HL-60 (cell line): ENCODE results near the gene KRT24.

Experiments used
- DNase-seq, 2 experiments: peaks; one replicate each; pipeline ENCODE4 v3.0.0-alpha.2; 2010 to 2020; ENCODE audit warnings: low read depth in 1 of 2, low spot score in 1 of 2
- H3K27ac ChIP-seq: fragments of 250-450 bp; sonication (Bioruptor Pico); replicated peaks from 2 replicates; pipeline ENCODE4 v1.5.1; 2020; ENCODE audit warnings: mild to moderate bottlenecking, moderate library complexity
- H3K27me3 ChIP-seq: fragments of 250-450 bp; sonication (Bioruptor Pico); 2 replicates; pipeline ENCODE4 v1.5.1; 2021; ENCODE audit warnings: mild to moderate bottlenecking, moderate library complexity; ENCODE audit not compliant: insufficient read depth, poor library complexity, severe bottlenecking
- H3K4me3 ChIP-seq: replicated peaks from 2 replicates; pipeline ENCODE4 v1.5.1; 2011; ENCODE audit warnings: mild to moderate bottlenecking, control low read depth, low read length; ENCODE audit not compliant: insufficient read depth
- GABPA ChIP-seq: IDR thresholded peaks from 2 replicates; pipeline ENCODE4 v1.6.1; 2012; ENCODE audit warnings: low read depth
- POLR2AphosphoS5 ChIP-seq: IDR thresholded peaks from 2 replicates; pipeline ENCODE4 v1.6.1; 2012; ENCODE audit warnings: low read depth
- SPI1 ChIP-seq: IDR thresholded peaks from 2 replicates; pipeline ENCODE4 v1.6.1; 2012; ENCODE audit warnings: low read depth, mild to moderate bottlenecking, borderline replicate concordance
- TF ChIP-seq, protein P1 (sequence below): IDR thresholded peaks from one replicate; pipeline ENCODE4 v1.5.1; 2011; ENCODE audit warnings: low read length, control low read depth, inconsistent platforms; ENCODE audit not compliant: insufficient read depth
- TF ChIP-seq, protein P2 (sequence below): IDR thresholded peaks from 2 replicates; pipeline ENCODE4 v1.6.1; 2012; ENCODE audit warnings: low read depth; ENCODE audit not compliant: insufficient replicate concordance

KRT24 gene

DNA sequence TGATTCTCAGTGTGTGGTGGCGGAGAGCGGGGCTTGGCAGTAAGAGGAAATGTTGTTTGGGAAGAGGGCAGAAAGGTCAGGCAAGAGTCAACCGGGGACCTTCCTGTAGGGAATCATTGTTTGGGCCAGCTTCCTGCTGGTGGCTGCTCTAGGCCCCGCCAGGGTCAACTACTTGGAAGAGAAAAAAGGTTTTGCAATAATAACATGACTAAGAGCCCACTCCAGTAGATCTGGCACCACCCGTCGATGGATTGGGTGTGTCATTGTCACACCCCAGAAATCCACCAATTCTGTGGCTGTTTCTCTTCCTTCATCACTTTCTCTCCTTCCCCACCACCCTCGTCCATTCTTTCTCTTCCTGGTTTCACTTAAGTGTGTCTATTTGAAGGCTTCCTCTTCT is 4.2 kb upstream of the KRT24 start:
- H3K4me3 ChIP-seq, result no peak overlapping the region
- no peak overlapping the region for H3K27ac ChIP-seq
- peaks cover 2% of the 10 kb centered on the region for H3K27me3 ChIP-seq
- DNase-seq, result peak in 1 of 2 experiments; percentile 5
- TF ChIP-seq GABPA, result no peak
- no peak for TF ChIP-seq POLR2AphosphoS5
- TF ChIP-seq, protein P1, sequence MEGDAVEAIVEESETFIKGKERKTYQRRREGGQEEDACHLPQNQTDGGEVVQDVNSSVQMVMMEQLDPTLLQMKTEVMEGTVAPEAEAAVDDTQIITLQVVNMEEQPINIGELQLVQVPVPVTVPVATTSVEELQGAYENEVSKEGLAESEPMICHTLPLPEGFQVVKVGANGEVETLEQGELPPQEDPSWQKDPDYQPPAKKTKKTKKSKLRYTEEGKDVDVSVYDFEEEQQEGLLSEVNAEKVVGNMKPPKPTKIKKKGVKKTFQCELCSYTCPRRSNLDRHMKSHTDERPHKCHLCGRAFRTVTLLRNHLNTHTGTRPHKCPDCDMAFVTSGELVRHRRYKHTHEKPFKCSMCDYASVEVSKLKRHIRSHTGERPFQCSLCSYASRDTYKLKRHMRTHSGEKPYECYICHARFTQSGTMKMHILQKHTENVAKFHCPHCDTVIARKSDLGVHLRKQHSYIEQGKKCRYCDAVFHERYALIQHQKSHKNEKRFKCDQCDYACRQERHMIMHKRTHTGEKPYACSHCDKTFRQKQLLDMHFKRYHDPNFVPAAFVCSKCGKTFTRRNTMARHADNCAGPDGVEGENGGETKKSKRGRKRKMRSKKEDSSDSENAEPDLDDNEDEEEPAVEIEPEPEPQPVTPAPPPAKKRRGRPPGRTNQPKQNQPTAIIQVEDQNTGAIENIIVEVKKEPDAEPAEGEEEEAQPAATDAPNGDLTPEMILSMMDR, result no peak
- TF ChIP-seq, protein P2, sequence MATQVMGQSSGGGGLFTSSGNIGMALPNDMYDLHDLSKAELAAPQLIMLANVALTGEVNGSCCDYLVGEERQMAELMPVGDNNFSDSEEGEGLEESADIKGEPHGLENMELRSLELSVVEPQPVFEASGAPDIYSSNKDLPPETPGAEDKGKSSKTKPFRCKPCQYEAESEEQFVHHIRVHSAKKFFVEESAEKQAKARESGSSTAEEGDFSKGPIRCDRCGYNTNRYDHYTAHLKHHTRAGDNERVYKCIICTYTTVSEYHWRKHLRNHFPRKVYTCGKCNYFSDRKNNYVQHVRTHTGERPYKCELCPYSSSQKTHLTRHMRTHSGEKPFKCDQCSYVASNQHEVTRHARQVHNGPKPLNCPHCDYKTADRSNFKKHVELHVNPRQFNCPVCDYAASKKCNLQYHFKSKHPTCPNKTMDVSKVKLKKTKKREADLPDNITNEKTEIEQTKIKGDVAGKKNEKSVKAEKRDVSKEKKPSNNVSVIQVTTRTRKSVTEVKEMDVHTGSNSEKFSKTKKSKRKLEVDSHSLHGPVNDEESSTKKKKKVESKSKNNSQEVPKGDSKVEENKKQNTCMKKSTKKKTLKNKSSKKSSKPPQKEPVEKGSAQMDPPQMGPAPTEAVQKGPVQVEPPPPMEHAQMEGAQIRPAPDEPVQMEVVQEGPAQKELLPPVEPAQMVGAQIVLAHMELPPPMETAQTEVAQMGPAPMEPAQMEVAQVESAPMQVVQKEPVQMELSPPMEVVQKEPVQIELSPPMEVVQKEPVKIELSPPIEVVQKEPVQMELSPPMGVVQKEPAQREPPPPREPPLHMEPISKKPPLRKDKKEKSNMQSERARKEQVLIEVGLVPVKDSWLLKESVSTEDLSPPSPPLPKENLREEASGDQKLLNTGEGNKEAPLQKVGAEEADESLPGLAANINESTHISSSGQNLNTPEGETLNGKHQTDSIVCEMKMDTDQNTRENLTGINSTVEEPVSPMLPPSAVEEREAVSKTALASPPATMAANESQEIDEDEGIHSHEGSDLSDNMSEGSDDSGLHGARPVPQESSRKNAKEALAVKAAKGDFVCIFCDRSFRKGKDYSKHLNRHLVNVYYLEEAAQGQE, result no peak
- no peak for TF ChIP-seq SPI1

DNA sequence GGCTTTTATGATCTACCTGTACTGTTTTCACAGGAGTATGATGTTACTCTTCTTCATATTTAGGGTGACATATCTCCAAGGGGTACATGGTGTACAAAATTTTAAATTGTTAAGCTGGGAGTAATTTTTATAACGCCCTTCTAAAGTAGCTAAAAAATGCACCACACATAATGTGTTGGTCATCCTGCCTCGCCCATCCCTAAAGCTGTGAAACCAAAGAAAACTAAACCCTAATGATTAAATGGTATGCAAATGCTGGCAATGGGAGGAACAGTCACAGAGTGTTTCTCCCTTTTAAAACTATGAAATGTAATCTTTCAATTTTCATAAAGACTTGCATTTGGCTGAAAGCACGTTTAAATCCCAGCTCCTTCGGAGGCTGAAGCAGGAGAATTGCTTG is 2.0 kb upstream of the KRT24 start:
- TF ChIP-seq SPI1 (no peak), GABPA (no peak), POLR2AphosphoS5 (no peak)
- TF ChIP-seq, protein P2, result no peak
- TF ChIP-seq, protein P1, result no peak
- no peak overlapping the region for H3K27ac ChIP-seq
- no peak overlapping the region for H3K4me3 ChIP-seq
- peaks cover 2% of the 10 kb centered on the region for H3K27me3 ChIP-seq
- no peak for DNase-seq

DNA sequence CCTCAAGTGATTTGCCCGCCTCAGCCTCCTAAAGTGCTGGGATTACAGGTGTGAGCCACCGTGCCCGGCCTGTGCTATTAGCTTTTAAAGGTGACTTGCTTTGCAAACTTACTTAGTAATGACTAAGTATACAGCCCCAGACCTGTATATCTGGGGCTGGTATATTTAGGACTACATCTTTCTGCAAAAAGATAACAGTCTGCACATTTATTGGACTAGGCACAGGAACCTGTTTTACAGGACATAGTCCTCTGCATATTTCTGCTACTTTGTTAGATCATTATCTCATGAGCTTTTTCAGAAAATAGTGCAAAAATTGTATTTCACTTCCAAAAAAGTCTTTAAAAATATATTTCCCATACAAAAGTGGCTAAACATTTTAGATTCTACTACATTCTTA is 1.3 kb downstream of the KRT24 start:
- no peak overlapping the region for H3K4me3 ChIP-seq
- peaks cover 2% of the 10 kb centered on the region for H3K27me3 ChIP-seq
- TF ChIP-seq GABPA (no peak), POLR2AphosphoS5 (no peak), SPI1 (no peak)
- TF ChIP-seq, protein P2, result no peak
- TF ChIP-seq, protein P1, result no peak
- no peak for DNase-seq
- H3K27ac ChIP-seq, result no peak overlapping the region
